Measurements from ENCODE around the gene DTL. TPM values are rescaled to one million over a fixed set of nuclear protein-coding genes. Genes with fewer than 3 reads are reported as not detected.

Gene DTL
- total RNA-seq, 1 donor from 2014 or later: 11.6 TPM

- Mint-ChIP-seq H3K4me1 (ENCODE audit: unreplicated experiment) (peaks cover 7% of the 10 kb centered on the region), H3K36me3 (ENCODE audit: low read depth, unreplicated experiment) (no peaks in the 10 kb centered on the region), H3K4me3 (ENCODE audit: unreplicated experiment) (no peak overlapping the region), H3K27ac (ENCODE audit: unreplicated experiment) (no peak overlapping the region), H3K27me3 (ENCODE audit: unreplicated experiment) (no peaks in the 10 kb centered on the region), H3K9me3 (ENCODE audit: unreplicated experiment) (no peaks in the 10 kb centered on the region)
- TF ChIP-seq CTCF (IDR thresholded peaks at IDR 0.05; ENCODE audit: unreplicated experiment): no peak
- no peak for DNase-seq (ENCODE audit: low spot score)
These were observed 30.5 kb upstream of the DTL start for GRCh38 chr1:212004895-212005608.

- no peaks in the 10 kb centered on the region for H3K36me3 Mint-ChIP-seq (ENCODE audit: low read depth, unreplicated experiment)
- TF ChIP-seq CTCF (IDR thresholded peaks at IDR 0.05; ENCODE audit: unreplicated experiment): no peak
- no peak for DNase-seq (ENCODE audit: low spot score)
- no peak overlapping the region for H3K4me3 Mint-ChIP-seq (ENCODE audit: unreplicated experiment)
- H3K27me3 Mint-ChIP-seq (ENCODE audit: unreplicated experiment): no peaks in the 10 kb centered on the region
- peaks cover 11% of the 10 kb centered on the region for H3K4me1 Mint-ChIP-seq (ENCODE audit: unreplicated experiment)
- H3K9me3 Mint-ChIP-seq (ENCODE audit: unreplicated experiment): no peaks in the 10 kb centered on the region
- H3K27ac Mint-ChIP-seq (ENCODE audit: unreplicated experiment): no peak overlapping the region
These were observed 28.4 kb upstream of the DTL start for GRCh38 chr1:212007178-212007577.

- no peak overlapping the region for H3K4me3 Mint-ChIP-seq (ENCODE audit: unreplicated experiment)
- H3K9me3 Mint-ChIP-seq (ENCODE audit: unreplicated experiment): no peaks in the 10 kb centered on the region
- no peak for DNase-seq (ENCODE audit: low spot score)
- no peak for TF ChIP-seq CTCF (IDR thresholded peaks at IDR 0.05; ENCODE audit: unreplicated experiment)
- H3K27ac Mint-ChIP-seq (ENCODE audit: unreplicated experiment): no peak overlapping the region
- no peaks in the 10 kb centered on the region for H3K36me3 Mint-ChIP-seq (ENCODE audit: low read depth, unreplicated experiment)
- peaks cover 11% of the 10 kb centered on the region for H3K4me1 Mint-ChIP-seq (ENCODE audit: unreplicated experiment)
- no peaks in the 10 kb centered on the region for H3K27me3 Mint-ChIP-seq (ENCODE audit: unreplicated experiment)
These were observed 27.7 kb upstream of the DTL start for GRCh38 chr1:212007886-212008285.

GRCh38 chr1:212009561-212009960, 26.0 kb upstream of the DTL start:
- H3K4me3 Mint-ChIP-seq (ENCODE audit: unreplicated experiment): no peak overlapping the region
- TF ChIP-seq CTCF (IDR thresholded peaks at IDR 0.05; ENCODE audit: unreplicated experiment): no peak
- DNase-seq (ENCODE audit: low spot score): no peak
- no peaks in the 10 kb centered on the region for H3K36me3 Mint-ChIP-seq (ENCODE audit: low read depth, unreplicated experiment)
- no peaks in the 10 kb centered on the region for H3K9me3 Mint-ChIP-seq (ENCODE audit: unreplicated experiment)
- H3K27ac Mint-ChIP-seq (ENCODE audit: unreplicated experiment): no peak overlapping the region
- H3K4me1 Mint-ChIP-seq (ENCODE audit: unreplicated experiment): peaks cover 11% of the 10 kb centered on the region
- no peaks in the 10 kb centered on the region for H3K27me3 Mint-ChIP-seq (ENCODE audit: unreplicated experiment)

- no peak for DNase-seq (ENCODE audit: low spot score)
These were observed 25.5 kb upstream of the DTL start for GRCh38 chr1:212010004-212010403.

More at GRCh38 chr1:212010004-212010403, 25.5 kb upstream of the DTL start:
- Mint-ChIP-seq H3K4me1 (ENCODE audit: unreplicated experiment) (peaks cover 11% of the 10 kb centered on the region), H3K9me3 (ENCODE audit: unreplicated experiment) (no peaks in the 10 kb centered on the region), H3K4me3 (ENCODE audit: unreplicated experiment) (no peak overlapping the region), H3K36me3 (ENCODE audit: low read depth, unreplicated experiment) (no peaks in the 10 kb centered on the region), H3K27ac (ENCODE audit: unreplicated experiment) (no peak overlapping the region), H3K27me3 (ENCODE audit: unreplicated experiment) (no peaks in the 10 kb centered on the region)
- TF ChIP-seq CTCF (IDR thresholded peaks at IDR 0.05; ENCODE audit: unreplicated experiment): no peak
